Bone marrow (tissue), 2 donors: ENCODE data around the gene PLAU.
"Not testable (repeated sequence)": the region's sequence is repeated elsewhere in the genome, so short reads cannot be mapped to it uniquely, and the experiment has no call there.

Experiments used
- DNase-seq, 2 donors: peaks; one replicate each; lab custom pipeline; 2025; lab: John Stamatoyannopoulos, UW

PLAU gene

GRCh38 chr10:73950155-73950948 is 39.4 kb downstream of the PLAU start:
- DNase-seq: no peak

- no peak for DNase-seq
These were observed 42.7 kb downstream of the PLAU start for GRCh38 chr10:73953665-73954064.

- no peak for DNase-seq
These were observed 43.8 kb downstream of the PLAU start for GRCh38 chr10:73954737-73955136.

- no peak for DNase-seq
These were observed 44.8 kb downstream of the PLAU start for GRCh38 chr10:73955719-73956118.

GRCh38 chr10:73956476-73957359 is 45.8 kb downstream of the PLAU start:
- DNase-seq: peak; percentile 32 to 95

GRCh38 chr10:73959484-73960243 is 48.7 kb downstream of the PLAU start:
- no peak for DNase-seq

GRCh38 chr10:73962386-73962785 is 51.5 kb downstream of the PLAU start:
- DNase-seq: no peak

GRCh38 chr10:73963533-73963932 is 52.6 kb downstream of the PLAU start:
- DNase-seq: not testable (repeated sequence)

GRCh38 chr10:73964743-73965142 is 53.8 kb downstream of the PLAU start:
- DNase-seq: no peak

- DNase-seq: not testable (repeated sequence)
These were observed 54.4 kb downstream of the PLAU start for GRCh38 chr10:73965267-73965889.

- no peak for DNase-seq
These were observed 55.2 kb downstream of the PLAU start for GRCh38 chr10:73965890-73966768.

- DNase-seq: no peak
These were observed 56.1 kb downstream of the PLAU start for GRCh38 chr10:73967022-73967429.
